OCI-LY1 (cell line): ENCODE data around the gene ACAP3.

Source experiments
- CTCF ChIP-seq: fragments of 200-600 bp; sonication (generic), shearing (Covaris generic); IDR thresholded peaks from 2 replicates; pipeline ENCODE4 v1.5.1; 2017; ENCODE audit warnings: mild to moderate bottlenecking, antibody characterized with exemption, low read length, moderate library complexity, mixed read lengths
- EZH2 ChIP-seq: fragments of 200-600 bp; sonication (generic), shearing (Covaris generic); IDR thresholded peaks from 2 replicates; pipeline ENCODE4 v1.8.0; 2017; ENCODE audit warnings: borderline replicate concordance, mixed run types, mild to moderate bottlenecking, antibody characterized with exemption, low read length, moderate library complexity, mixed read lengths

DNA sequence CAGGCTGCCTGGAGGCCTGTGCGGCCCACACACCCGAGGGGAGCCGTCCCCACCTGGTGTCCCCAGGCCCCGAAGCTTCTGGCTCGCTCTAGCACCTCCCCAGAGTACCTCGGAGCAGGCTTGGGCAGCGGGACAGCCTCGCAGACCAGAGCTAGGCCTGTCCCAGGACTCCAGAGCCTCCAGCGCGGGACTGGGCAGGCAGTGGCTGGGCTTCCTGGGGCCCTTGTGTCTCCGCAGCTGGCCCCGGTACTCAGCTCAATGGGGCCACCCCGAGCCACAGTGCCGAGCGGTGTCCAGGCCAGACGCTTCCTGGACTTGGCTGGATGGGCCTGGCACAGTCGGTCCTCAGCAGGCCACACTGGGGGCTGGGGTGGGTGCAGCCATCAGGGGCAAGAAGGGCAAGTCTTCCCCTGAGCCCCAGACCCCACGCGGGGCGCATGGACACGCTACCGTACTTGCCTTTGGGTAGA is 22.6 kb downstream of the ACAP3 start:
- TF ChIP-seq EZH2 (no peak), CTCF (no peak)
